ENCODE measurements around the gene SDF4.
A peak's percentile ranks its signal among the peaks of the same experiment; 100 is the strongest.

- TF ChIP-seq, protein P1, sequence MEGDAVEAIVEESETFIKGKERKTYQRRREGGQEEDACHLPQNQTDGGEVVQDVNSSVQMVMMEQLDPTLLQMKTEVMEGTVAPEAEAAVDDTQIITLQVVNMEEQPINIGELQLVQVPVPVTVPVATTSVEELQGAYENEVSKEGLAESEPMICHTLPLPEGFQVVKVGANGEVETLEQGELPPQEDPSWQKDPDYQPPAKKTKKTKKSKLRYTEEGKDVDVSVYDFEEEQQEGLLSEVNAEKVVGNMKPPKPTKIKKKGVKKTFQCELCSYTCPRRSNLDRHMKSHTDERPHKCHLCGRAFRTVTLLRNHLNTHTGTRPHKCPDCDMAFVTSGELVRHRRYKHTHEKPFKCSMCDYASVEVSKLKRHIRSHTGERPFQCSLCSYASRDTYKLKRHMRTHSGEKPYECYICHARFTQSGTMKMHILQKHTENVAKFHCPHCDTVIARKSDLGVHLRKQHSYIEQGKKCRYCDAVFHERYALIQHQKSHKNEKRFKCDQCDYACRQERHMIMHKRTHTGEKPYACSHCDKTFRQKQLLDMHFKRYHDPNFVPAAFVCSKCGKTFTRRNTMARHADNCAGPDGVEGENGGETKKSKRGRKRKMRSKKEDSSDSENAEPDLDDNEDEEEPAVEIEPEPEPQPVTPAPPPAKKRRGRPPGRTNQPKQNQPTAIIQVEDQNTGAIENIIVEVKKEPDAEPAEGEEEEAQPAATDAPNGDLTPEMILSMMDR (IDR thresholded peaks at IDR 0.05), result peak in 5 of 12 donors; percentile 5 to 35 (median 24)
- TF ChIP-seq POLR2A (IDR thresholded peaks at IDR 0.05), result peak in 1 of 2 donors; percentile 67
Measured at GRCh38 chr1:1273512-1274298, 41.9 kb upstream of the SDF4 start, which contains the start of gene UBE2J2.

Measured in heart left ventricle (tissue), 13 donors.